Stimulated activated effector memory CD8-positive, alpha-beta T cell treated with anti-CD3 and anti-CD28 coated beads, Interleukin-12 subunit alpha, Interleukin-12 subunit beta, amount 100 ng/mL, for 72 hours (primary cell): ENCODE data around the gene CCDC158.
"Not testable (repeated sequence)": the region's sequence is repeated elsewhere in the genome, so short reads cannot be mapped to it uniquely, and the experiment has no call there.

Experiments
- ATAC-seq: fragments of 150-1000 bp; cut with Tn5 transposase; 2 replicates; pipeline ENCODE4 v1.10.0; 2021
- DNase-seq, 2 donors: peaks; one replicate each; pipeline ENCODE4 v3.0.0; 2021 to 2022; ENCODE audit warnings: low spot score in 2 of 2
- H3K27ac Mint-ChIP-seq: one replicate; pipeline ENCODE4 v1.8.0; 2022; ENCODE audit warnings: mild to moderate bottlenecking, mixed read lengths
- H3K36me3 Mint-ChIP-seq: one replicate; pipeline ENCODE4 v1.8.0; 2022; ENCODE audit warnings: mild to moderate bottlenecking, mixed read lengths
- H3K4me1 Mint-ChIP-seq: one replicate; pipeline ENCODE4 v1.8.0; 2022; ENCODE audit warnings: mixed read lengths
- H3K4me3 Mint-ChIP-seq: one replicate; pipeline ENCODE4 v1.8.0; 2022; ENCODE audit warnings: mild to moderate bottlenecking, mixed read lengths
- H3K9me3 Mint-ChIP-seq: one replicate; pipeline ENCODE4 v1.8.0; 2022; ENCODE audit warnings: mixed read lengths

CCDC158 gene

GRCh38 chr4:76420762-76421581 is at the start of gene CCDC158:
Gene CCDC158 (minus strand): TSS chr4:76421141. CDS start chr4:76403207, 17,934 bp downstream.
- ATAC-seq (peak; percentile 65), DNase-seq (no peak)
- peak within 1 kb of the TSS; percentile 45 for H3K4me3 Mint-ChIP-seq
- H3K9me3 Mint-ChIP-seq = no peaks in the 10 kb centered on the region
- H3K4me1 Mint-ChIP-seq = peaks cover 6% of the 10 kb centered on the region
- no peaks in the 10 kb centered on the region for H3K36me3 Mint-ChIP-seq
- H3K27ac Mint-ChIP-seq = no peak within 1 kb of the TSS

- Mint-ChIP-seq H3K36me3 (no peaks in the 10 kb centered on the region), H3K4me1 (no peaks in the 10 kb centered on the region), H3K9me3 (no peaks in the 10 kb centered on the region), H3K4me3 (no peak overlapping the region), H3K27ac (no peak overlapping the region)
- ATAC-seq = no peak
- no peak for DNase-seq
These were observed 49.6 kb upstream of the CCDC158 start for GRCh38 chr4:76470532-76470931.

- H3K27ac Mint-ChIP-seq = no peak overlapping the region
- ATAC-seq = no peak
- no peaks in the 10 kb centered on the region for H3K9me3 Mint-ChIP-seq
- H3K4me3 Mint-ChIP-seq = no peak overlapping the region
- no peak for DNase-seq
- H3K36me3 Mint-ChIP-seq = no peaks in the 10 kb centered on the region
- no peaks in the 10 kb centered on the region for H3K4me1 Mint-ChIP-seq
These were observed 49.1 kb upstream of the CCDC158 start for GRCh38 chr4:76470064-76470463.

GRCh38 chr4:76463568-76463967 is 42.6 kb upstream of the CCDC158 start:
- Mint-ChIP-seq H3K4me1 (no peaks in the 10 kb centered on the region), H3K27ac (no peak overlapping the region), H3K9me3 (peaks cover 11% of the 10 kb centered on the region), H3K4me3 (no peak overlapping the region), H3K36me3 (no peaks in the 10 kb centered on the region)
- ATAC-seq (no peak), DNase-seq (no peak)

- Mint-ChIP-seq H3K36me3 (no peaks in the 10 kb centered on the region), H3K4me3 (no peak overlapping the region), H3K9me3 (peaks cover 11% of the 10 kb centered on the region), H3K4me1 (no peaks in the 10 kb centered on the region), H3K27ac (no peak overlapping the region)
- no peak for ATAC-seq
- no peak for DNase-seq
These were observed 38.4 kb upstream of the CCDC158 start for GRCh38 chr4:76459291-76459723.

GRCh38 chr4:76458825-76459224 is 37.9 kb upstream of the CCDC158 start:
- ATAC-seq (no peak), DNase-seq (no peak)
- Mint-ChIP-seq H3K36me3 (no peaks in the 10 kb centered on the region), H3K27ac (no peak overlapping the region), H3K4me1 (no peaks in the 10 kb centered on the region), H3K9me3 (peaks cover 8% of the 10 kb centered on the region), H3K4me3 (no peak overlapping the region)

- DNase-seq = no peak
These were observed 37.4 kb upstream of the CCDC158 start for GRCh38 chr4:76458297-76458696.

GRCh38 chr4:76457885-76458284 is 36.9 kb upstream of the CCDC158 start:
- no peak for ATAC-seq
- H3K9me3 Mint-ChIP-seq = peaks cover 3% of the 10 kb centered on the region
- H3K4me3 Mint-ChIP-seq = no peak overlapping the region
- H3K36me3 Mint-ChIP-seq = no peaks in the 10 kb centered on the region
- no peak for DNase-seq
- H3K4me1 Mint-ChIP-seq = no peaks in the 10 kb centered on the region
- H3K27ac Mint-ChIP-seq = no peak overlapping the region

More at GRCh38 chr4:76458297-76458696, 37.4 kb upstream of the CCDC158 start:
- Mint-ChIP-seq H3K9me3 (peaks cover 7% of the 10 kb centered on the region), H3K27ac (no peak overlapping the region), H3K4me3 (no peak overlapping the region), H3K36me3 (no peaks in the 10 kb centered on the region), H3K4me1 (no peaks in the 10 kb centered on the region)
- ATAC-seq = no peak

- not testable (repeated sequence) for DNase-seq, H3K9me3 Mint-ChIP-seq, H3K4me3 Mint-ChIP-seq, H3K4me1 Mint-ChIP-seq, H3K36me3 Mint-ChIP-seq, H3K27ac Mint-ChIP-seq, ATAC-seq
These were observed 33.1 kb upstream of the CCDC158 start for GRCh38 chr4:76454073-76454472.

GRCh38 chr4:76453232-76453631 is 32.3 kb upstream of the CCDC158 start:
- Mint-ChIP-seq H3K27ac (no peak overlapping the region), H3K4me3 (no peak overlapping the region), H3K4me1 (no peaks in the 10 kb centered on the region), H3K36me3 (no peaks in the 10 kb centered on the region), H3K9me3 (no peaks in the 10 kb centered on the region)
- ATAC-seq (no peak), DNase-seq (no peak)

GRCh38 chr4:76449833-76450232 is 28.9 kb upstream of the CCDC158 start:
- no peak for DNase-seq
- Mint-ChIP-seq H3K36me3 (no peaks in the 10 kb centered on the region), H3K9me3 (no peaks in the 10 kb centered on the region), H3K4me1 (no peaks in the 10 kb centered on the region), H3K27ac (no peak overlapping the region), H3K4me3 (no peak overlapping the region)
- ATAC-seq = no peak

- Mint-ChIP-seq H3K4me3 (no peak overlapping the region), H3K9me3 (no peaks in the 10 kb centered on the region), H3K36me3 (no peaks in the 10 kb centered on the region), H3K27ac (no peak overlapping the region), H3K4me1 (no peaks in the 10 kb centered on the region)
- no peak for DNase-seq
- ATAC-seq = no peak
These were observed 28.4 kb upstream of the CCDC158 start for GRCh38 chr4:76449362-76449767.

- ATAC-seq = no peak
- Mint-ChIP-seq H3K4me1 (no peaks in the 10 kb centered on the region), H3K27ac (no peak overlapping the region), H3K9me3 (no peaks in the 10 kb centered on the region), H3K4me3 (no peak overlapping the region), H3K36me3 (no peaks in the 10 kb centered on the region)
- DNase-seq = no peak
These were observed 27.3 kb upstream of the CCDC158 start for GRCh38 chr4:76448211-76448610.

- H3K9me3 Mint-ChIP-seq = no peaks in the 10 kb centered on the region
These were observed 26.5 kb upstream of the CCDC158 start for GRCh38 chr4:76447393-76447851.

GRCh38 chr4:76445911-76446310 is 25.0 kb upstream of the CCDC158 start:
- no peaks in the 10 kb centered on the region for H3K9me3 Mint-ChIP-seq
- no peak overlapping the region for H3K4me3 Mint-ChIP-seq
- DNase-seq (no peak), ATAC-seq (no peak)
- no peaks in the 10 kb centered on the region for H3K4me1 Mint-ChIP-seq
- H3K27ac Mint-ChIP-seq = no peak overlapping the region
- no peaks in the 10 kb centered on the region for H3K36me3 Mint-ChIP-seq

More at GRCh38 chr4:76447393-76447851, 26.5 kb upstream of the CCDC158 start:
- Mint-ChIP-seq H3K36me3 (no peaks in the 10 kb centered on the region), H3K4me1 (no peaks in the 10 kb centered on the region), H3K4me3 (no peak overlapping the region), H3K27ac (no peak overlapping the region)
- no peak for DNase-seq
- no peak for ATAC-seq

- DNase-seq (no peak), ATAC-seq (no peak)
- Mint-ChIP-seq H3K4me1 (no peaks in the 10 kb centered on the region), H3K36me3 (no peaks in the 10 kb centered on the region), H3K27ac (no peak overlapping the region), H3K4me3 (no peak overlapping the region), H3K9me3 (no peaks in the 10 kb centered on the region)
These were observed 22.4 kb upstream of the CCDC158 start for GRCh38 chr4:76443376-76443775.
